GM23338 (cell line): ENCODE measurements around the gene IRAK2.

ENCODE experiments used
- ZNF114 ChIP-seq: fragments of 250-450 bp; sonication (Bioruptor Pico); IDR thresholded peaks from 2 replicates; pipeline ENCODE4 v1.5.0; 2020; ENCODE audit warnings: mild to moderate bottlenecking, moderate library complexity
- TF ChIP-seq, protein P1 (sequence below), 2 experiments: fragments of 200-600 bp in 1 of 2; sonication (generic) in 1 of 2; conservative IDR thresholded peaks; 2 replicates each; pipeline versions ENCODE4 v1.5.1 to v1.6.1; 2016 to 2017; ENCODE audit warnings: antibody characterized with exemption in 2 of 2, low read depth in 2 of 2, mild to moderate bottlenecking in 2 of 2, moderate library complexity in 1 of 2

DNA sequence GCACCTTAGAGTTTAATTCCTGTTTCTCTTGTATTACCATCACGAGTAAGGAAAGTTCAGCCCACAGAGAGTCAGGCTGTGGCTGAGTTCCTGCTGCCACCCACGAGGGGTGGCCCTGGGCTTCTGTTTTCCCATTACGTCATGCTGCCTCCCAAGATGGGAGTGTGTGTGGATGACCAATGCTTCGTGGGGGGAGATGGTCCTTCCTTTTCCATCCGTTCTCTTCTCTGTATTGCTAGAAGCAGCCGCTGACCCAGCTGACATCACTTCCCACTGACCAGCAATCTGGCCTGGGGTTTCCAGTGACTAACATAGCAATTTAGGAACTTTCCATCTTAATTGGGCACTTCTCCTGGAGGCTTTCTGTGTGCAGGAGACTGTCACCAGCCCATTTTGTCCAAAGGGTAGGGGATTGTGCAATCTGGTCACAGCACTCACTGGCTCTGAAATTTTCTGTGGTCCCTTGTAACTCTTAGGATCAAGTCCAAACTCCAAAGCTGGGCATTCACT, 9.3 kb downstream of the IRAK2 start:
- TF ChIP-seq, protein P1, sequence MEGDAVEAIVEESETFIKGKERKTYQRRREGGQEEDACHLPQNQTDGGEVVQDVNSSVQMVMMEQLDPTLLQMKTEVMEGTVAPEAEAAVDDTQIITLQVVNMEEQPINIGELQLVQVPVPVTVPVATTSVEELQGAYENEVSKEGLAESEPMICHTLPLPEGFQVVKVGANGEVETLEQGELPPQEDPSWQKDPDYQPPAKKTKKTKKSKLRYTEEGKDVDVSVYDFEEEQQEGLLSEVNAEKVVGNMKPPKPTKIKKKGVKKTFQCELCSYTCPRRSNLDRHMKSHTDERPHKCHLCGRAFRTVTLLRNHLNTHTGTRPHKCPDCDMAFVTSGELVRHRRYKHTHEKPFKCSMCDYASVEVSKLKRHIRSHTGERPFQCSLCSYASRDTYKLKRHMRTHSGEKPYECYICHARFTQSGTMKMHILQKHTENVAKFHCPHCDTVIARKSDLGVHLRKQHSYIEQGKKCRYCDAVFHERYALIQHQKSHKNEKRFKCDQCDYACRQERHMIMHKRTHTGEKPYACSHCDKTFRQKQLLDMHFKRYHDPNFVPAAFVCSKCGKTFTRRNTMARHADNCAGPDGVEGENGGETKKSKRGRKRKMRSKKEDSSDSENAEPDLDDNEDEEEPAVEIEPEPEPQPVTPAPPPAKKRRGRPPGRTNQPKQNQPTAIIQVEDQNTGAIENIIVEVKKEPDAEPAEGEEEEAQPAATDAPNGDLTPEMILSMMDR (conservative IDR thresholded peaks at IDR 0.05; ENCODE audit: low read depth in 2 of 2), result no peak
- TF ChIP-seq ZNF114, result no peak
